HG02870 (cell line): ENCODE measurements around the gene NADSYN1.

Experiments
- ATAC-seq: cut with Tn5 transposase; IDR thresholded peaks from one replicate; pipeline ENCODE4 v1.9.1; 2021; ENCODE audit warnings: mild to moderate bottlenecking, moderate library complexity; ENCODE audit not compliant: unreplicated experiment

NADSYN1 gene

GRCh38 chr11:71472357-71472885 lies 19.4 kb downstream of the NADSYN1 start:
- ATAC-seq, result no peak

DNA sequence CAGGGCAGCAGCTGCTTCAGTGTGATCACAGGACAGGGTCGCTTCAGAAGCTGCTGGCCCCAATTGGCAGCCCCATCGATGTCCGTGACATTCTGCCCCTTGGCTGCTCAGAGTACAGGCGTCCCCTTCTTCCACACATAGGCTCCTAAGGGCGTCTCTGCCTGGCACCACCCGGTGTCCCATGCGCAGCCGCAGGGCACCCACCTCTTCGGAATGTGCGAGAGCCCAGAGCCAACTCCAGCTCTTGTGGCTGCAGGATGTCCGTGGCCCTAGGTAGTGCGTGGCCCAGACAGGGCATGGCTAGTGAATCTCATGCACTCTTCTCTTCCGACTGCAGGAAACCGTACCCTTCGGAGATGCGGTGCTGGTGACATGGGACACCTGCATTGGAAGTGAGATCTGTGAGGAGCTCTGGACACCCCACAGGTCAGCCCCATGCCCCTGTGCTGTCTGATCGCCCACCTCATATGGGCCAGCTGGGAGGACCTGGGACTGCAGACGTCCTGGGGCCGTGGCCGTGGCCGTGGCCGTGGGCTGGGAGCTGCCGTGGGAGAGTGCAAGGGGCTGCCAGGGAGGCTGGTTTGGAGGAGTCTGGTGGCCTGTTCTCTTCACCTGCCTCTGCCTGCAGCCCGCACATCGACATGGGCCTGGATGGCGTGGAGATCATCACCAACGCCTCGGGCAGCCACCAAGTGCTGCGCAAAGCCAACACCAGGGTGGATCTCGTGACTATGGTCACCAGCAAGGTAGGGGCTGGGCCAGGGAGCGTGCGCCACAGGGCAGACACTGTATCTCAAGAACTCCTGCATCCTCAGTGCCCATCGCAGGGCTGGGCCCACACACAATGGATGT lies 20.2 kb downstream of the NADSYN1 start:
- no peak for ATAC-seq

- no peak for ATAC-seq
Measured at GRCh38 chr11:71473793-71474080, 20.7 kb downstream of the NADSYN1 start.

- ATAC-seq, result no peak
Measured at GRCh38 chr11:71474141-71474770, 21.3 kb downstream of the NADSYN1 start.

DNA sequence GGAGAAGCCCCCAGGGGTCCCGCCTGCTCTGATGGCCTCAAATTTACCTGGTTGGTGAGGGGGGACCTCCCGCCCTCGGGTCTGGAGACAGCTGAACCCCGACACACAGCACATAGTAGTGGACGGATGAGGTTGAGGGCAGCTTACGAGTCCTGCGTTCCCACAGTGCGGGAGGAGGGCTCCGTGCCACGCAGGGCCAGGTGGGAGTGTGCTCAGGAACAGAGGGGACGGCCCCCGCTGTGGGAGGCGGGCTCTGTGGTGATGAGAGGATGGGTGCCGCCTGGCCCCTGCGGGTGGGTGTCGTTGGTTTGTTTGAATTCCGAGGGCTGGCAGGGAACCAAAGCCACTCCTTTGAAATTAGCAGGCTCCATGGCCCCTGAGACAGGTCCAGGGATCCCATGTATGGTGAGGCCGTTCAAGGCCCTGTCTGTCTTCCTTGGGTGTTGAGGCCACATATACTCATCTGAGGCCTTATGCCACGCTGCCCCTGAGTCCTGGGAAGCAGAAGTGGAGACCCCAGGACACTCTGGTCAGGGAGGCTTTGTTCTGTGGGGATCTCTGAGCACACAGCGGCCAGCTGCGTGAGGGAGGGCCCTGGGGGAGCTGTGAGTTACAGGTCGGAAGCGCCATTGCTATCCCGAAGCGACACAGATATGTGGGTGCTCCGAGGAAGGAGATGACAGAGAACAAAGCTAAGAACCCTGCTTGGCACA lies 21.9 kb downstream of the NADSYN1 start:
- ATAC-seq, result no peak

DNA sequence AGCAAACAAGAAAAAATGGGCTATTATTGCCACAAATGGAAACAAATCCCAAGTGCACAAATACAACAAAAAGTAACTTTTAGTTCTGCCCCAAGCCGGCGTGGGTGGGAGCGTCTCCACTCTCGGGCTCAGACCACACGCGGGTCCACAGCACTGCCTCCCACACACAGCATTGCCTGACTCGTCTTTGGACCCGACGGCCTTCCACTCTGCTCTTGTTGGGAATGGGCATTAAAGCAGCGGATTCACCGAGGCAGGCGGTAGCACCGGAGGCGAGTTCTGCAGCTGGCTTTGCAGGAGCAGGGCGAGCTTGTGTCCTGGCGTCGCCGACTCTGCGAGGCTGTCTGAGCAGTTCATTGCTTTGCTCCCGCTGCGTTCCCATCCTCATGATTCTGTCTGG lies 23.0 kb downstream of the NADSYN1 start:
- ATAC-seq, result no peak

DNA sequence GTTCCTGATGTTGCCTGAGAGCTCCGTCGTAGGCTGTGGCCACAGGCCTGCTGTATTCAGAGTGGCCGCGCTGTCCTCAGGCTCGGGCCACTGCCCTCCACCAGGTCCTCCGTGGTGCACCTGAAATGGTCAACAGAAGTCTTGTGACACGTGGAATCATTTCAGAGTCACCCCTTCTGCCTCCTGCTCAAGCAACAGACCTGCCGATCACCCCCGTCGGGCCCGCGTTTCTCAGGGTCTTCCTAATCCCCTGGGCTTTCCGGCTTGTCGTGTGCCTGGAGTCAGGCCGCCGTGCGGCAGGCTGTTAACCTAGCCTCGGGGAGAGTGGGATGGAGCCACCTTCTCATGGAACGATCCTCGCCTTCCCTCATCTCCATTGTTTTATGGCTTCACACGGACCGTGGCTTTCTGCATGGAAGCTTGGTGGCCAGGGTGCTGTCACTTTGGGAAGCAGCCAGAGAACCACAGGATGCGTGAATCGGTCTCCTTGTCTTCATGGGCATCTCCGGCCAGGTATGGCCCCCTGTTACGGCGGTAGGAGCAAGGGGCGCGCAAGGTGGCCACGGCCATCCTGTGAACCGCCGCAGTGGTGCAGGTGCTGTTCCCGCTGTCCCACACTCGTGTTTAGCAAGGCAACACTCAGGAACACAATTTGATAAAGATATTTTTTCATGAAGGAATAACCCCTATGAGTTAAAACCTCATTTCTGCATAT lies 24.1 kb downstream of the NADSYN1 start:
- no peak for ATAC-seq

DNA sequence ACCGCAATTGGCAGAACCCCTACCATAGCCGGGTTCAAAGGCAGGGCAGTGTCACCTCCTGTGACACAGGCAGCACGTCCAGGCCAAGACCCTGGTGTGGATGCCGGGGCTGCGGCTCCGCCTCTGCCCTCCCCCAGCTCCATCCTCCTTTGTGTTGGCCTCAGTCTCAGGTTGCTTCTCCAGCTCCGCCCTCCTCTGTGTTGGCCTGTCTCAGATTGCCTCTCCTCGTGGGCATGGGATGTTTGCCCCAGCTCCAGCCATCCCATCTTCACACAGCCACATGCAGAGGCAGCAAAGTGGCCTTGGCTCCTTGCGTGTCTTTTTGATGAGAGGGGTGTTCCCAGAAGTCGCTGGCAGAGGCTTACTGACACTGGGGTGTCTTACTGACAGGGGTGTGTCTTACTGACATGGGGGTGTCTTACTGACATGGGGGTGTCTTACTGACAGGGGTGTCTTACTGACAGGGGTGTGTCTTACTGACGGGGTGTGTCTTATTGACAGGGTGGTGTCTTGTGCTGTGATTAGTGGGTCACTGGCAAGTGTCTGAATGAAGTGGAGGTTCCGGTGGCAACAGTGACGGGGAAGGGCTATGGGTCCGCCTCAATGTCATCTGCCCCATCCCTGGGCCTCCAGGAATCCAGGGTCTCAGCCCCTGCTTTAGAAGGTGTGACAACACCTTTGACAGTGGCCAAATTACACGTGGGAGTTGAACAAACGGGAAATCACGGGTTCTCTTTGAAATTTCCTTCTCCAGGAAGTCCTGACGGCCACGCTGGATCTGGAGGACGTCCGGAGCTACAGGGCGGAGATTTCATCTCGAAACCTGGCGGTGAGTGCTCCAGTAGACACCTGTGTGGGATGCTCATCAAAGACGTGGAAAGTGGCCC lies 24.9 kb downstream of the NADSYN1 start:
- no peak for ATAC-seq

GRCh38 chr11:71478528-71478840 lies 25.5 kb downstream of the NADSYN1 start:
- ATAC-seq, result no peak

DNA sequence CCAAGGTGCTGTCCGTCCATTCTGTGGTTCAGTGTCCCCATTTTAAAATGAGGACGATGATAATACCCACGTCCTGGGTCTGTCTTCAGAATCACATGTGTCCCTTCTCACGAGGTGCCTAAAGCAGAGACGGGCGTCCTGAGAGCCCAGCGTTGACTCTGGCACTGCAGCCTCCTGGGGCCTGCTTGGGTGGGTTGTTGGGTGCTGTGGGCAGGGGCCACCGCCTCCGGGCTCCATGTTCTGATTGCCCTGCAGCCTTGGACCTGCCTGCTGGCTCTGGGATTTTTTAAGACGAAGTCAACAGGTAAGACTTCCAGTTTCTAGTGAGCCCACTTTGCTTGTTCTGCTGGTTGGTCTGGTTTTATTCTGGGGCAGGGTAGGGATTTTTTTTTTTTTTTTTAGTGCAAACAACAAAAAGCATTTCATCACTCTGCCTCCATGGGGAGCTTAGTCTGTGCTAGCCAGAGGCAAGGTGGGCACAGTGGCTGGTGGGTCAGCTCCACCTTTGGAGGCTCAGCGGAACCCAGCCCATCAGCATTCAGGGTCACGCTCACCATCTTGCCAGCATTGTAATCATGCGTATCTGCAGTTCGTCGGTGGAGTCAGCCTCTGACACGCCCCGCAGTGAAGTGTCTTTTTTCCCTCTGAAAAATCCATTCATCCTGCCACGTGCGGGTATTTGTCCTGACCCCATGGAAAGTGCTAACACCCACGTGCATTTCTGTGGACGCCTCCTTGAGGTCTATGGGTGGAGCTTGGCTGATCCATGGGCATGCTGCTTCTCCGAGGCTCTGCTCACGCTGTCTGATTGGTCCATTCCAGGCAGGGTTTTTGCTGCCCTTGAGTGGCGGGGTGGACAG lies 28.3 kb downstream of the NADSYN1 start:
- no peak for ATAC-seq

- no peak for ATAC-seq
Measured at GRCh38 chr11:71482216-71482615, 29.2 kb downstream of the NADSYN1 start.

- ATAC-seq, result no peak
Measured at GRCh38 chr11:71482746-71483364, 29.9 kb downstream of the NADSYN1 start.

- no peak for ATAC-seq
Measured at GRCh38 chr11:71483692-71484091, 30.7 kb downstream of the NADSYN1 start.

- ATAC-seq, result no peak
Measured at GRCh38 chr11:71484248-71485062, 31.5 kb downstream of the NADSYN1 start.

- ATAC-seq, result no peak
Measured at GRCh38 chr11:71485063-71485399, 32.0 kb downstream of the NADSYN1 start.

GRCh38 chr11:71485466-71485865 lies 32.5 kb downstream of the NADSYN1 start:
- ATAC-seq, result no peak

DNA sequence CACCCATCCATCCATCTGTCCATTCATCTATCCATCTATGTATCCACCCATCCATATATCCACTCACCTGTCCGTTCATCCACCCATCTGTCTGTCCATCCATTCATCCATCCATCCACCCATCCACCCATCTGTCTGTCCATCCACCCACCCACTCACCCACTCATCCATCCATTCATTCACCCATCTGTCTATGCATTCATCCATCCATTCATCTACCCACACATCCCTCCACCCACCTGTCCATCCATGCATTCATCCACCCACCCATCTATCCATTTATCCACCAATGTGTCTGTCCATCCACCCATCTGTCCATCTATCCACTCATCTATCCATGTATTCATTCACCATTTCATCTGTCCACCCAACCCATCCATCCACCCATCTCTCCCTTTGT lies 33.3 kb downstream of the NADSYN1 start:
- no peak for ATAC-seq

DNA sequence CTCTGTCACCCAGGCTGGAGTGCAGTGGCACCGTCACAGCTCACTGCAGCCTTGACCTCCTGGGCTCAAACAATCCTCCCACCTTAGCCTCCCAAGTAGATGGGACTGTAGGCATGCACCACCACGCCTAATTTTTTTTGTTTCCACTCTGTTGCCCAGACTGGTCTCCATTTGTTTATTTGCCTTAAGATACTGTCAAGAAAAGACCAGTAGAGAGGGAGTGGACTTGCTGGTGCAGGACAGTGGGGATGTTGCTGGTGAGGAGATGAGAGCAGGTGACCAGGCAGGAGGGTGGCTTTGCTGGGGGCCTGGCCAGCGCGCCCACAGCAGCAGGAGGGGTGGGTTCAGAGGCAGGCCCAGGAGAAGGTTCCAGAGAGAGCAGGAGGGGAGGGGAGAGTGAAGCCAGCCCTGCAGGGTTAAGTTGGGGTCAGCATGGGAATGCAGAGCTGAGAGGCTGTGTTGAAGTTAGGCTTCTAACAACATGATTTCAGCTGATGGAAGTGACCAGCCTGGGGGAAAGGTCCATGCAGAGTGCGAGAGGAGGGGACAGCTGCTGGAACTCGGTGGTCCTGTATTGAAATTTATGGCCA lies 35.8 kb downstream of the NADSYN1 start:
- ATAC-seq, result no peak
